ENCODE data around the gene OOSP3. TPM values are rescaled to one million over a fixed set of nuclear protein-coding genes. Genes with fewer than 3 reads are reported as not detected.

Gene OOSP3
- total and polyA plus RNA-seq, 2 donors (not counting 1 experiment from before 2014, with no cell fraction given) = not detected

DNA sequence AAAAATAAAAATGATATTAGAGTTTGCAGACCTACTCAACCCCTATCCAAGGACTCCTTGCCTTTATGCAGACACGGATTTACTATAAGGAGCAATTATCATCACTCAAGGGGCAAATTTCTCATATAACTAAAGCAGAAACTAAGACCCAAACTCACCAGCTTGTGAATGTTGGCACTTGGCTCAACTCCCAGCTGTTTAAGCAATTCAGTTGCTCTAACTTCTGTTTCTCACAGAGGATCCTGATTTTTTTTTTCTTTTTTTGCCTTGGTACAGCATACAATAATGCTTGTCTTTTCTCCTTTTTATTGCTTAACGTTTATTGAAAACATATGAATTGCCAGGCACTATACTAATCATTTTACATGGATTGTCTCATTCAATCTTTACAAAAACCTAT is 23.7 kb upstream of the OOSP3 start:
- ChIA-PET POLR2A (no interaction called here), CTCF (no interaction called here)
- H3K9me3 Mint-ChIP-seq (ENCODE audit: insufficient read depth) = no peaks in the 10 kb centered on the region
- ATAC-seq (ENCODE audit: low read depth) (no peak), DNase-seq (no peak)
- Histone ChIP-seq H3K27ac (ENCODE audit: low read length in 2 of 2) (no peak overlapping the region), H3K4me2 (replicated peaks; ENCODE audit: low read depth, low read length, poor library complexity, severe bottlenecking) (no peak overlapping the region), H3K79me2 (ENCODE audit: control insufficient read depth, insufficient read depth, low read length) (no peaks in the 10 kb centered on the region), H3K36me3 (replicated peaks in 1 of 2; ENCODE audit: control extremely low read depth in 1 of 2, control insufficient read depth in 1 of 2, extremely low read depth in 1 of 2, insufficient read depth in 2 of 2, low read length in 1 of 2) (no peaks in the 10 kb centered on the region), H2AFZ (ENCODE audit: insufficient read depth, low read depth, low read length, poor library complexity, severe bottlenecking) (no peak overlapping the region), H4K20me1 (ENCODE audit: control insufficient read depth, insufficient read depth, low read length, poor library complexity, severe bottlenecking) (no peaks in the 10 kb centered on the region), H3K9me3 (ENCODE audit: control extremely low read depth in 1 of 3, control insufficient read depth in 2 of 3, insufficient read depth in 1 of 3, low read length in 2 of 3) (no peaks in the 10 kb centered on the region), H3K9ac (ENCODE audit: low read length) (no peak overlapping the region), H3K27me3 (replicated peaks in 1 of 4; ENCODE audit: control extremely low read depth in 1 of 4, control insufficient read depth in 3 of 4, insufficient read depth in 4 of 4, low read length in 3 of 4) (no peaks in the 10 kb centered on the region), H3K4me3 (ENCODE audit: control extremely low read depth in 1 of 5, extremely low read depth in 1 of 5, insufficient read depth in 1 of 5, low read depth in 2 of 5, low read length in 4 of 5) (no peak overlapping the region), H3K4me1 (ENCODE audit: control insufficient read depth in 2 of 2, insufficient read depth in 2 of 2, low read length in 2 of 2) (no peaks in the 10 kb centered on the region)
- H3K4me3 Mint-ChIP-seq = no peak overlapping the region
- 63% methylated on average over 1 of the region's 2 CpGs for WGBS (ENCODE audit: insufficient coverage)
- no peak overlapping the region for H3K27ac Mint-ChIP-seq
- TF ChIP-seq, protein P1, sequence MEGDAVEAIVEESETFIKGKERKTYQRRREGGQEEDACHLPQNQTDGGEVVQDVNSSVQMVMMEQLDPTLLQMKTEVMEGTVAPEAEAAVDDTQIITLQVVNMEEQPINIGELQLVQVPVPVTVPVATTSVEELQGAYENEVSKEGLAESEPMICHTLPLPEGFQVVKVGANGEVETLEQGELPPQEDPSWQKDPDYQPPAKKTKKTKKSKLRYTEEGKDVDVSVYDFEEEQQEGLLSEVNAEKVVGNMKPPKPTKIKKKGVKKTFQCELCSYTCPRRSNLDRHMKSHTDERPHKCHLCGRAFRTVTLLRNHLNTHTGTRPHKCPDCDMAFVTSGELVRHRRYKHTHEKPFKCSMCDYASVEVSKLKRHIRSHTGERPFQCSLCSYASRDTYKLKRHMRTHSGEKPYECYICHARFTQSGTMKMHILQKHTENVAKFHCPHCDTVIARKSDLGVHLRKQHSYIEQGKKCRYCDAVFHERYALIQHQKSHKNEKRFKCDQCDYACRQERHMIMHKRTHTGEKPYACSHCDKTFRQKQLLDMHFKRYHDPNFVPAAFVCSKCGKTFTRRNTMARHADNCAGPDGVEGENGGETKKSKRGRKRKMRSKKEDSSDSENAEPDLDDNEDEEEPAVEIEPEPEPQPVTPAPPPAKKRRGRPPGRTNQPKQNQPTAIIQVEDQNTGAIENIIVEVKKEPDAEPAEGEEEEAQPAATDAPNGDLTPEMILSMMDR (IDR thresholded peaks at IDR 0.05) = no peak
- TF ChIP-seq EZH2 (IDR thresholded peaks at IDR 0.05; ENCODE audit: borderline replicate concordance, insufficient read depth, low read depth, low read length, poor library complexity, severe bottlenecking) = no peak
- intact Hi-C loops (cut with micrococcal nuclease) = no loop called here
- H3K4me1 Mint-ChIP-seq = no peaks in the 10 kb centered on the region
- peaks cover 31% of the 10 kb centered on the region for H3K27me3 Mint-ChIP-seq

DNA sequence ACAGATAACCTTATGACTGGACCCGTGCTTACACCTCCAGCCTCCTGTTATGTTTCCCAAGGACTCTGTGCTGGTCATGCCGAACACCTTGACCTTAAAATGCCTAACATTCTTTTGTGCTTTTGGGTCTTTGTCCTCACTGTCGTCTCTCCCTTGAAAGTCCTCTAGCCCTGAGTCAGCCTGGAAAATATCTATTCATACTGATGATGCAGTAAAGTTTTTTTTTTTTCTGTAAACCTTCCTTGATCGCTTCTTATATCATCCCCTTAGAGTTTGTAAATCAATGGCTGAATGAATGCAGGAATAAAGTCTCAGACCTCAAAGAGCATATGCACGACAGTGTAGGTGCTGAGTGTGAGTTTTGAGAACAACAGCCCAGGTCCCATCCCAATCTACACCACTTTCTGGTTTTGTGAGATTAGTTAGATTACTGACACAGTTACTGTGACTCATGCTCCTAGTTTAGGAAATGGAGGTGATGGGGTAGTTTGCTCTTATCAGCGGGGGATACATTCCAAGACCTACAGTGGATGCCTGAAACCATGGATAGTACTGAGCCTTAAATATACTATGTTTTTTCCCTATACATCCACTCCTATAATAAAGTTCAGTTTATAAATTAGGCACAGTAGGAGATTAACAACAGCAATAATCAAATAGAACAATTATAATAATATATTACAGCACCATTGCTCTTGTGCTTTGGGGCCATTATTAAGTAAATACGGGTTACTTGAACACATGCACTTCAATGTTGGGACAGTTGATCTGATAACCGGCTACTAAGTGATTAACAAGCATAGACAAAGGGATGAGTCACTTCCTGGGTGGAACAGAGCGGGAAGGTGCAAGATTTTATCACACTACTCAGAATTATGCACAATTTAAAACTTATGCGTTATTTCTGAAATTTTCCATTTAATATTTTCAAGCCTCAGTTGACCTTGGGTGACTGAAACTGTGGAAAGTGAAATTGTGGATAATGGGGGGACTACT is 20.8 kb upstream of the OOSP3 start:
- Histone ChIP-seq H3K4me2 (replicated peaks; ENCODE audit: low read depth, low read length, poor library complexity, severe bottlenecking) (no peak overlapping the region), H3K4me3 (ENCODE audit: control extremely low read depth in 1 of 5, extremely low read depth in 1 of 5, insufficient read depth in 1 of 5, low read depth in 2 of 5, low read length in 4 of 5) (no peak overlapping the region), H3K27me3 (replicated peaks in 1 of 4; ENCODE audit: control extremely low read depth in 1 of 4, control insufficient read depth in 3 of 4, insufficient read depth in 4 of 4, low read length in 3 of 4) (no peaks in the 10 kb centered on the region), H3K4me1 (ENCODE audit: control insufficient read depth in 2 of 2, insufficient read depth in 2 of 2, low read length in 2 of 2) (no peaks in the 10 kb centered on the region), H3K36me3 (replicated peaks in 1 of 2; ENCODE audit: control extremely low read depth in 1 of 2, control insufficient read depth in 1 of 2, extremely low read depth in 1 of 2, insufficient read depth in 2 of 2, low read length in 1 of 2) (no peaks in the 10 kb centered on the region), H3K79me2 (ENCODE audit: control insufficient read depth, insufficient read depth, low read length) (no peaks in the 10 kb centered on the region), H3K9me3 (ENCODE audit: control extremely low read depth in 1 of 3, control insufficient read depth in 2 of 3, insufficient read depth in 1 of 3, low read length in 2 of 3) (no peaks in the 10 kb centered on the region), H2AFZ (ENCODE audit: insufficient read depth, low read depth, low read length, poor library complexity, severe bottlenecking) (no peak overlapping the region), H3K27ac (ENCODE audit: low read length in 2 of 2) (no peak overlapping the region), H3K9ac (ENCODE audit: low read length) (no peak overlapping the region), H4K20me1 (ENCODE audit: control insufficient read depth, insufficient read depth, low read length, poor library complexity, severe bottlenecking) (no peaks in the 10 kb centered on the region)
- no peak for DNase-seq
- no peaks in the 10 kb centered on the region for H3K4me1 Mint-ChIP-seq
- ChIA-PET POLR2A (no interaction called here), CTCF (no interaction called here)
- no peak for ATAC-seq (ENCODE audit: low read depth)
- no peaks in the 10 kb centered on the region for H3K9me3 Mint-ChIP-seq (ENCODE audit: insufficient read depth)
- H3K27ac Mint-ChIP-seq = no peak overlapping the region
- TF ChIP-seq, protein P1 (IDR thresholded peaks at IDR 0.05) = no peak
- TF ChIP-seq EZH2 (IDR thresholded peaks at IDR 0.05; ENCODE audit: borderline replicate concordance, insufficient read depth, low read depth, low read length, poor library complexity, severe bottlenecking) = no peak
- intact Hi-C loops (cut with micrococcal nuclease) = no loop called here
- WGBS (ENCODE audit: insufficient coverage) = 88% methylated on average over 4 of the region's 10 CpGs
- H3K27me3 Mint-ChIP-seq = peaks cover 31% of the 10 kb centered on the region
- no peak overlapping the region for H3K4me3 Mint-ChIP-seq

Measured in B cell (primary cell).